GM15510 (cell line): Measurements from ENCODE around the gene PTPRCAP.

Experiments
- POLR2A ChIP-seq: IDR thresholded peaks from 3 replicates; pipeline ENCODE4 v1.6.1; 2011; ENCODE audit warnings: borderline replicate concordance; ENCODE audit not compliant: insufficient read length; ENCODE audit errors: extremely low read depth

The PTPRCAP gene

GRCh38 chr11:67466962-67467771 is 29.7 kb upstream of the PTPRCAP start:
- TF ChIP-seq POLR2A: peak; percentile 16

GRCh38 chr11:67466367-67466766 is 28.9 kb upstream of the PTPRCAP start:
- no peak for TF ChIP-seq POLR2A

DNA sequence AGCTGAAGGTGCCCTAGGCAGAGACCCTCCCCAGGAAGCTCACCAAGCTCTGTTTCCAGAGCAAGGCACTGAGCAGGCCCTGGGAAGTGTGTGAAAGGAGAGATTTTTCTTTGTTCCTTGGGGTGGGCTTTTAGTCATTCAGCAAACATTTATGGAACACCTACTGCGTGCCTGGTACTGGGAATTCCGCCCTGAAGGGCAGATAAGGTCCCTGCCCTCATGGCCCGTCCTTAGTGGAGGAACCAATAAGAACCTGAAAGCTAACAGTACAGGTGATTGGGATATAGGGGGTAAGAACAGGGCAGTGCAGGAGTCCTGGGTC is 27.7 kb upstream of the PTPRCAP start:
- TF ChIP-seq POLR2A: no peak

DNA sequence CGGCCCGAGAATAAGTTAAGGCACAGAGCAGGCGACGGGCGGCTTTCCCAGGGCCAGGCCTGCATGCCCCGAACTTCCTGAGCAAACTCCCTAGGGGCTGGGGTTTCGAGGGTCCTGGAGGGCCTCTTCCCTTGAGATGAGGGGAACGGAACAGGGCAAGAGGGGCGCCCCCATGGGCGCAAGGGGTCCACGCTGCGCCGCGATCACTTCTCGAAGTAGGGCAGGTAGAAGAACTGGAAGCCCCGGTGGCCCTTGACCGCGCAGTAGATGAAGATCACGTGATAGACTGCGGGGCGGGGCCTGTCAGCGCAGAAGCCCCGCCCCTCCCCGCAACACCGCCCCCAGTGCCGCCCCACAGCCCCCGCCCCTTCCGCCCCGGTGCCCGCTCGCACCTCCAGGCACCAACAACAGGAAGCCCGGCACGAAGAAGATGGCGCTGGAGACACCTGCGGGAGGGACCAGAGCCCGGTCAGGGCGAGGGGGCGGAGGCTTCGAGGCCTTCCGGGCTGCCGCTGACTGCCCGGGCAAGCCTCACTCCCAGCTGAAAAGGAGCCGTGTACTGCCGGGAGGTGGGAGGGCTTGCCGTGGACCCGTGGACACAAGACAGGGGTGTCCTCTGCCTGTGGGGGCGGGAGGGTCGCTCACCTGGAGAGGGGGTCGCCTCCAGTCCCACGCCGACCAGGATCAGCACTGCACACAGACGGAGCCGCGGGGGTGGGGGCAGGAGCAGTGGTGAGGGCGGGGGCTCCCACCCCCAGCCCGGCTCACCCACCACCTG is 27.1 kb upstream of the PTPRCAP start:
- peak; percentile 77 for TF ChIP-seq POLR2A

DNA sequence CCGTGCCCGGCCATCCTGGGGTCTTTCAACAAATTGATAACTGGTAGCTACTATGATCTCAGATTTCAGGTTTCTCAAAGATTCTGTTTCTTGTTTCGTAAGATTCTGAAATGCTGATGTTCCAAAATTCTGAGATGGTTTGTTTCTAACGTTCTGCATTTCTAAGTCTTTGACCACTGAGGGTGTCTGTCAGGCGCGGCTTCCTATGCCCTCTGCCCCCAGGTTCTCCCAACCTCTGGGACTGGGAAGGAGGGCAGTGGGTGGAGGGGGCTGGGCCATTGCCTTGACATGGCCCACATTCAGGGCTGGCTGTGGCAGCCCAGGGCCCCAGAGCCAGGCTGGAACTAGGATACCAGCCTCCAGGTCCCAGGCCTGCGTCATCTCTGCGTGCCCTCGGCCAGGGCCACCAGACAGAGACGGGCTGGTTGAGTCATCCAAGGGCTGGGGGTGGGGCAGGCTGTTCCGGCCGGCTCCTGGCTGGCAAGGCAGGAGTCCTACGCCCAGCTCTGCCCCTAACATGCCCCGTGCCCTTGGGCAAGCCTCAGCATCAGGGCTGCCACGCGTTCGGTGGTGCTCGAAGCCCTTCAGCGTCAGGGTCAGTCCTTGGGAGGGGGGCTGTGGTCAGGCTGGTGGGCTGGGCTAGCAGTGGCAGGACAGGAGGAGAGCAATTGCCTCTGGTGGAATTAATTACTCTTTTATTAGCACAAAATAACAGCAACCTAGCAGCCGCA is 26.4 kb upstream of the PTPRCAP start:
- no peak for TF ChIP-seq POLR2A

GRCh38 chr11:67463186-67463585 is 25.7 kb upstream of the PTPRCAP start:
- no peak for TF ChIP-seq POLR2A

- no peak for TF ChIP-seq POLR2A
Measured at GRCh38 chr11:67458266-67458665, 20.8 kb upstream of the PTPRCAP start.

DNA sequence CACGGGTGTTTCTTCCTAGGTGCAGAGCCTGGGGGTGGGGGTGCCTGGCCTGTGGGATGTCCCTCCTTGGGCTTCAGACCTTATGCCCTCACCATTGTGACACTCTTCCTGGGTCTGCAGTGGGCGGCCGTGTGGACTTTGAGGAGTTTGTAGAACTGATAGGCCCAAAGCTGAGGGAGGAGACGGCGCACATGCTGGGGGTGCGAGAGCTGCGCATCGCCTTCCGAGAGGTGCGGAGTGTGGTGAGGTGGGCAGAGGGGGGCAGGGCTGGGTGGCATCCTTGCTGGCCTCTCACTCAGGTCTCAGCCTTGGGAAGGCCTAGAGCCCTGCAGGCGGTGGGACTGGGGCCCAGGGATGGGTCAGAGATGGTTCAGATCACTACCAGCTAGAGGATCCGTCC is 20.0 kb upstream of the PTPRCAP start:
- no peak for TF ChIP-seq POLR2A

DNA sequence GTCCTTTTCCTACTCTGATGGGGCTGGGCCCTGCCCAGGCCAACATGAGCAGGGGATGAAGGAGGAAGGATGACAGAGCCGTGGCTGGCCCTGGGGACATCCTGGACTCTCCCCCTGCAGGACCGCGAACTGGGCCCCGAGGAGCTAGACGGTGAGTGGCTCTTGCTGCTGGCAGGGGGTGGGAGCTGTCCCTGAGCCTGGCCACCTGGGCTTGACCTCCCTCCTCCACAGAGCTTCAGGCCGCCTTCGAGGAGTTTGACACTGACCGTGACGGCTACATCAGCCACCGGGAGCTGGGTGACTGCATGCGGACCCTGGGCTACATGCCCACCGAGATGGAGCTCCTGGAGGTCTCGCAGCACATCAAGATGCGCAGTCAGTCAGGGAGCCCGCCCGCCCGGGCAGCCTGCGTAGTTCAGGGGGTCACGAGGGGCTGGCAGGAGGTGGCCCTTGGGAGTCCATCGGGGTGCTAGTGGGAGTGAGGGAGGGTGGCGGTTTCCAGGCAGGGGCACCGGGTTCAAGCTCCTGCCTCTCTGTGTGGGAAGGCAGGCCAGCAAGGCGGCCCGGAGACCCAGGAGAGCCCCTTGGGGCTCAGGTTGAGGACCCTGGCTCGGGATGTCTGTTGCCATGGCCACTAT is 18.7 kb upstream of the PTPRCAP start:
- TF ChIP-seq POLR2A: no peak

DNA sequence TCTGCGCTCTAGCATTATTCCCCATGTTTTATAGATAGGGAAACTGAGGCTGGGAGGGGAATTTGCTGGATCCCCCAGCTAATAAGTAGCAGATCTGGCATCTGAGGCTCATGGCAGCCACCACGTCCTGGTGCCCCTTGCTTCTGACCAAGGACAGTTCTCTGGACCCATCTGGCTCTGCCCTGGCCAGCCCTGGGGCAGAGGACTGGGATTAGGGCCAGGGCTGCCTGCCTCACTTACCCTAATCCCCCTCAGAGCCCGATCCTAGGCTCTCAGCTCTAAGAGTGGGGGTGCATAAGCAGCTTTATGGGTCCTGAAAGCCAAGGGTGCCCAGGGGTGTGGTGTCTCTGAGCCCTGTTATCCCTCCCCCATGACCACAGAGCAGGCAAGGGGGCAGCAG is 17.6 kb upstream of the PTPRCAP start, which contains the start of gene CABP4:
Gene CABP4 (plus strand): TSS at position 301 of the 400 bp plus-strand sequence. CDS start 70 bp downstream, at position 371.
- no peak for TF ChIP-seq POLR2A

DNA sequence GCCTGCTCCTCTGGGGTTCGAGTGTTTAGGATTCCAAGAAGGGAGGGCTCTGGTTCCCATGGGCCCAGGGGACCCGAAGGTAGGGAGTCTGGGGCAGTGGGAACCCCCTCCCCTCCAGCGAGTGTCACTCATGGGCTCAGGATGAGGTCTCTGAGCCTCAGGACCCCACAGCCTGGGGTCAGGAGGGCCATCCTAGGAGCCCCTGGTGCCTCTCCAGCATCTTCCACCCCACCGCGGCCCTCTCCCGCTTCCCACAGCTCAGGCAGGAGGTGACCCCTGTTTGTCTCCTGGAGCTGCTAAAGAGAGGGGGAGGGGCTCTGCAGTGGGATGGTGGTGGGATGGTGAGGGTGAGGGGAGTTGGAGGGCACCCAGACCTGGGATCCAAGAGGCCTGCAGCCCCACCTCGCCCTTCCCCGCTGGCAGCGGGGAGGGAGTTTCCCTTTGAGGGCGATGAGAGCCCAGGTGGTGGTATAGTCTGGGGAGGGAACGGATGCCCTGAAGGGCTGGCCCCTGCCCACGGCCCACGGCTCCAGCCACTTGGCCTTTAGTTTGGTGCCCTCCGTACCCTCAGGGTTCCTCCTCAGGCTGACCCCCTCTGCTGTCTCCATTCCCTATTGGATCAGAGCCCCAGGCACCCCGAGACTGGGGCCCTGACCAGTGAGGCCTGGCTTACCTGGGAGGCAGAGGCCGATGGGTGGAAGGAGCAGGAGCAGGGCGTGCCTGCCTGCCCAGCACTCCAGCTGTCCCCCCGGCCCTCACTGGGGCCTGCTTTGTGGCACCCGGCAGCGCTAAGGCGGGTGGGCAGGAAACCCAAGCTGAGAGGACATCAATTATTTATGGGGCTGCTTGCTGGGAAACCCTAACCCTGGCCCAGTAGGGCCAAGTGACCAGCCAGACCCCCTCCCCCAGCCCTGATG is 16.6 kb upstream of the PTPRCAP start:
- TF ChIP-seq POLR2A: no peak

- TF ChIP-seq POLR2A: no peak
Measured at GRCh38 chr11:67452141-67452952, 14.9 kb upstream of the PTPRCAP start, which contains the start of gene GPR152. Gene GPR152 (minus strand): TSS chr11:67452729. CDS start chr11:67452724, 5 bp downstream.

DNA sequence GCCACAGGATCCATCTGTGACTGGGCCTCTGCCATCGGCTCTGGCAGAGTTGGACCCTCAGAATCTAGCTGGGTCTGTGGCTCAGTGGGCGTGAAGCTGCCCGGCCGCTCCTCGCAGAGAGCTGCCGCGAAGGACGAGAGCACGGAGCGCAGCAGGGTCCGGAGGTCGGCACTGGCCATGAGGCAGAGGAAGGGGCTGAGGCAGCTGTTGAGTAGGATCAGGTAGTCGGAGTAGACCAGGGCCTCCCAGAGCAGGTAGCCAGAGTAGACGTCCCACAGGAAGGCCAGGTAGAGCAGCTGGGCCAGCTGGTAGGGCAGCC is 14.1 kb upstream of the PTPRCAP start:
- no peak for TF ChIP-seq POLR2A
